Measurements from ENCODE around the gene SHBG.
"Not testable (repeated sequence)": the region's sequence is repeated elsewhere in the genome, so short reads cannot be mapped to it uniquely, and the experiment has no call there.

The SHBG gene

DNA sequence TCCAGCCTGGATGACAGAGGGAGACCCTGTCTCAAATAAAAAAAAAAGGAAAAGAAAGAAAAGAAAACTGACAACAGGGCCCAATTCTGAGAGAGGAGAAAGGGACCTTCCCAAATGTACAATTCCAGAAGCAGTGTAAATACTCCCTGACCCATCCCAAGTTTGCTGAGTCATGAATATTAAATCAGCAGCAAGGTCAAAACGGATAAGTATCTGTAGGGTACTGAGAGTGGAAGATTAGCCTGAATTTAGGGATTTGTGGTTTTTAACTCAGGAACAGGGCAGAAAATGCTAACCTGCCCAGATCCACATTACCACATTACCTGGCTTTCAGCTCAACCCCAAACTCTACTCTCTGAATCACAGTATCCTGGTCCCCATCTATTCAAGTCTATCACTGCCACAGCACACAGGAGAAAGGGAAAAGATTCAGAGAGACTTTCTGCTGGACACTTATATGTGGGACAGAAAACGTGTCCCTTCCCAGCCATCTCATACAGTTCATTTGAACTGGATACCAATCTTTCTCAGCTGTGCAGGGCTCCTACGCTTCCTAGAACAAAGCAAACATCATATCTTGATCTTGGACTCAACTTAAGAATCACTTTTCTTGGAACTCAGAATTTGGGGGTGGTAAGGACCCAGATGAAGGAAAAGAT lies 18.2 kb upstream of the SHBG start:
- DNase-seq (ENCODE audit: low read depth), result no peak

DNA sequence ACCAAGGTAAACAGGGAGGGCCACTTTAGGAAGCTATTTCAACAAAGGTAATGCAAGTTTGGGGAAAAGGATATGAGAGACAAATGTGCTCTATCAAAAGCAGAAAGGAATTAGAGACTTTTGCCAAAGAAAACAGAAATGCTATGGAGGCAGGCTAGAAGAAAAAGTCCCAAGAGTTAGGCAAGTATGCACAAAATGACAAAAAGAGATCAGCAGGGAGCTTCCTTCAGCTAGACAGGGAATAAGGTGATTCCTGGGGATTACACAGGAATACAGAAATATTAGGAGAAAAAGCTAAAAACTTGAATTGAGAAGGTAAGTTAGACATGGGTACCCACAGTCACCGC lies 17.7 kb upstream of the SHBG start:
- no peak for DNase-seq (ENCODE audit: low read depth)

DNA sequence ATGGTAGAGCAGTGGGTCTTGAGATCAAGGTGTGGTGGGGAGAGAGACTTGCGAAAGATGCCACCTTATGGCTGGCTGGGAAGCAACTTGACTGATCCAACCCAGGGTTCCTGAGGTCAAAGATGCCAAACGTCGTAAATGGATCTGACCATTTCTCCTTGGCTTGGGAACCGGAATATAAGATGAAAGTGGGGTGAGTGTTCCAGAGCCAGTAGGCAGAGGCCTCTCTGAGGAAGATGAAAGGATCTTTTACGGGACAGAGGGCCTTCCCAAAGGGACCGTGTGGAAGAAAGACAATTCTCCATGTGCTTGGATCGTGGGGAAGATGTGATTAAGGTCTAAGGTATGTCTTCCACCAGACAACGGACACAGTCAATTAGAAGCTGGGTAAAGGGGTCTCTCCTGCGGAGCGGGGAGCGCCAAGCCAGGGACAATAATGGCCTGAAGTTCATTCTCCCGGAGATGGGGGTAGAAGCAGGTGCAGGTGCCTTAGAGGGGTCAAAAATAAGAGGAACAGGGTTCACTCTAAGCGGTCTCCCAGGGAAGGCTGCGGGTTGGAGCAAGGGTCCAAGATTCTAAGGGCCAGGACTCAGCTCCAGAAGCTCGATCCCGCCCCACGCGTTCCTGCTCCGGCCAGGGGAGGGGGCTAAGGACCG lies 16.0 kb upstream of the SHBG start:
- DNase-seq (ENCODE audit: low read depth), result no peak

DNA sequence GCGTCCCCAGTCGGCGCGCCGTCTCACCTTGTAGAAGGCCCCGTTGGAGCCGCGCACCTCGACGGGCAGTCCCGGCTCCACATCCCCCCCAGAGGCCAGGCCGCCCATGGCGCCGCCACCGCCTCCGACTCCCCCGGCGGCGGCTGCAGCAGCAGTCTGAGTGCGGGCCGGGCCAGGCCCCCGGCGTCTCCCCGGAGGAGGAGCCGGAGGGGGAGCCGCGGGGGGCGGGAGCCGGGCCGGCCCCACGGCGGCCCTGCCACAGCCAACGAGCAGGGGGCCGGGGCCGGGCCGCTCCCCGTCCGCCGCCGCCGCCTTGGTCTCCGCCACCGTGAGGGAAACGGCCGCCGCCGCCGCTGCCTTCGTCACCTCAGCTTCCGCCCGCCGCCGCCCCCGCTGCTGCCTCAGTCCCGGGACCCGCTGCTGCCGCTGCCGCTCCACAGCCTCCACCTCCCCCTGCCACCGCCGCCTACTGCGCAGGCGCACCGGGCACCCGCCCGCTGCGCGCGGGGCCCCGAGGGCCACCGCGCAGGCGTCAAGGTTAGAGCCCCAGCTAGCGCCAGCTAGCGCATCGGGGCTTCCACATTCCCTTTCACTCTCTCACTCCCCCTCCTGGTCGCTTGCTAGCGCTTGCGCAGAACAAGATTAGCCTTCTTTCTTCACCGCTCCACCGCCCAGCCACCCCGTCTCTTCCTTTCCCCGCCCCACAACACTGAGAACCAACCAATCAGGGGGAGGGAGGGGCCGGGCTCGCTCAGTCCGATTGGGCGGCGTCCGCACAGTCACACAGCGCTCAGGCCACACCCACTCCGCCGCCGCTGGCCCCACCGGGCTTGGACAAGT lies 15.3 kb upstream of the SHBG start, which contains the start of gene FXR2:
Gene FXR2, minus strand, starts transcription at position 473 of the 840 bp plus-strand sequence. Its CDS starts 365 bp downstream, at position 108.
- peak; percentile 98 for DNase-seq (ENCODE audit: low read depth)

DNA sequence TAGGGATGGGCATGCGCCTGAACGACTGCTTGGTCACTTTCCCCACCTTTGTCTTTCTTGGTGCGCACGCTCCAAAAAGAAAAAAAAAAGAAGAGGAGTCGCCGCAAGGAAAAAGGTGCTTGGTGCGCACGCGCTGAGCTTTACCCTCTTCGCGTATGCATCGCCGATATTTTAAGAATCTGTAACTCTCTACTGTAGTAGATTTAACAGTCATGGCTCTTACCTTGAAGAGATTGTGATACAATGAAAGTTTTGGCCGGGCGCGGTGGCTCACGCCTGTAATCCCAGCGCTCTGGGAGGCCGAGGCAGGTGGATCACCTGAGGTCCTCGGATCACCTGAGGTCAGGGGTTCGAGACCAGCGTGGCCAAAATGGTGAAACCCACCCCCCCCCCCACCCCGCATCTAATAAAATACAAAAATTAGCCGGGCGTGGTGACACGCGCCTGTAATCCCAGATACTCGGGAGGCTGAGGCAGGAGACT lies 14.6 kb upstream of the SHBG start:
- no peak for DNase-seq (ENCODE audit: low read depth)

DNA sequence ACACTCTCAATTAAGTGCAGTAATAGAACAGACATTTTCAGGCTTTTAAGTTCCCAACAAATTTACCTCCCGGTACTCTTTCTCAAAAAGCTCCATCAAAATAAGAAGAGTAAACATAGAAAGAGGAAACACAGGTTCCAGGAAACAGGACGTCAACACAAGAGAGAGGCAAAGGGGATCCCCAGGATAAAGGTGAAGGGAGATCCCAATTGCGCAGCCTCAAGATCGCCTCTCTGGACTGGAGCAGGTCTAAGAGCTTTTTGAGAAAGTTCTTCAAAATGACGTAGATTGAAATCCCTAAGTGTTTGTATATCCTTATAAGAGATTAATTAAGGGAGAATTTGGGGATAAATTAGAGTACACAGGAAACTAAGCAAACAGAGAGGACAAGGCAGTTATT lies 11.3 kb upstream of the SHBG start:
- DNase-seq (ENCODE audit: low read depth), result no peak

DNA sequence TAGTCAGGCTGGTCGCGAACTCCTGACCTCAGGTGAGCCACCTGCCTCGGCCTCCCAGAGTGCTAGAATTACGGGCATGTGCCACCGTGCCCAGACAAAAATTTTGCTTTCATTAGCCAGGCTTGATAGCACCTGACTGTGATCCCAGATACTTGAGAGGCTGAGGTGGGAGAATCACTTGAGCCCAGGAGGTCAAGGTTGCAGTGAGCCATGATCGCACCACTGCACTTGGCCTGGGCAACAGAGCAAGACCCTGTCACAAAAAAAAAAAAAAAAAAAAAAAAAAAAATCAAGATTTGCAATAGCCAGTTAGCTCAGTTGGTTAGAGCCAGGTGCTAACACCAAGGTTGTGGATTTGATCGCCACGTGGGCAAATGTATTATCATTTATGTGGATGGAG lies 9.1 kb upstream of the SHBG start:
- DNase-seq (ENCODE audit: low read depth), result no peak

DNA sequence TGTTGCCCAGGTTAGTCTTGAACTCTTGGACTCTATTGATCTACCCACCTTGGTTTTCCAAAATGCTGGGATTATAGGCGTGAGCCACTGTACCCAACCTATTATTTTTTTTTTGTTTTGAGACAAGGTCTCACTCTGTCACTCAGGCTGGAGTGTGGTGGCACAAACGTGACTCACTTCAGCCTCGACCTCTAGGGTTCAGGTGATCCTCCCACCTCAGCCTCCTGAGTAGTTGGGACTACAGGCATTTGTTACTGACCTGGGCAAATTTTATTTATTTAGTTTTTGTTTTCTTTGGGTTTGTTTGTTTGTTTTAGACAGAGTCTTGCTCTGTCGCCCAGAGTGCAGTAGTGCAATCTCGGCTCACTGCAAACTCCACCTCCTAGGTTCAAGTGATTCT lies 6.3 kb upstream of the SHBG start:
- DNase-seq (ENCODE audit: low read depth), result no peak

DNA sequence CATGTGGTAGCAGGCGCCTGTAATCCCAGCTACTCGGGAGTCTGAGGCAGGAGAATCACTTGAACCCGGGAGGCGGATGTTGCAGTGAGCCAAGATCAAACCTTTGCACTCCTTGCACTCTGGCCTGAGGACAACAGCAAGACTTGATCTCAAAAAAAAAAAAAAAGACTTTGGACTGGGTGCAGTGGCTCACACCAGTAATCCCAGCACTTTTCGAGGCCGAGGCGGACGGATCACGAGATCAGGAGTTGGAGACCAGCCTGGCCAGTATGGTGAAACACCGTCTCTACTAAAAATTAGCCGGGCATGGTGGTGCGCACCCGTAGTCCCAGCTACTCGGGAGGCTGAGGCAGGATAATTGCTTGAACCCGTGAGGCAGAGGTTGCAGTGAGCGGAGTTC lies 4.2 kb upstream of the SHBG start:
- DNase-seq (ENCODE audit: low read depth), result not testable (repeated sequence)

DNA sequence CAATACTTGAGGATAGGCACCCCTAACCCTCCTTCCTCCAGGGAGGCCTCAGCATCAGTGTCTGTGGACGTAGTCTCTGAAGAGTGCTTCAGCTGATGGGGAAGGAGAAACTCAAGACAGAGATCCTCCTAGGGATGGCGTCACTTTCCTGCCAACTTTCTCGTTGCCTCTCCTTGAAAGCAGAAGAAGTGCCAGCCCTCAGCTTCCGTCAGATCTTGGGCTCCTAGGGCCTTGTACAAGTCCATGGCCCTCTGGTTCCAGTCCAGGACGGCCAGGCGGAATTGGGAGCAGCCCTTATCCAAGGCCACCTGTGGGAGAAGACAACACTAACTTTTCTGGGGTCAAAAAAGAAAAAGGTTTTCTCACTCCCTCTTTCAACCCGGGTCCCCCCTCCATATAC lies 3.6 kb upstream of the SHBG start:
- DNase-seq (ENCODE audit: low read depth), result no peak

DNA sequence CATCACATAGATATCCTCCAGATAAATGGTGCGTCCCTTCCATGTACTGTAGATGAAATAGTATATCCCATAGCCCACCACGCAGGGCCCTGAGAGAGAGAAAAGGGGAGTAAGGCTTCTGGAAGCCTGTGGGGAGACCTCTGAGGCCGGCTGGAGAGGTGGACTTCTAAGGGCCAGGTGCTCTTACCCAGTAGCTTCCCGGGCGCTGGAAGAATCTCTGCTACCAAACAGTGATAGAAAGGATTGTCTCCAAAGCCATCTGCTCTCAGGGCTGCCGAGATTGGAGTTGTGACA lies 3.0 kb upstream of the SHBG start:
- DNase-seq (ENCODE audit: low read depth), result no peak

DNA sequence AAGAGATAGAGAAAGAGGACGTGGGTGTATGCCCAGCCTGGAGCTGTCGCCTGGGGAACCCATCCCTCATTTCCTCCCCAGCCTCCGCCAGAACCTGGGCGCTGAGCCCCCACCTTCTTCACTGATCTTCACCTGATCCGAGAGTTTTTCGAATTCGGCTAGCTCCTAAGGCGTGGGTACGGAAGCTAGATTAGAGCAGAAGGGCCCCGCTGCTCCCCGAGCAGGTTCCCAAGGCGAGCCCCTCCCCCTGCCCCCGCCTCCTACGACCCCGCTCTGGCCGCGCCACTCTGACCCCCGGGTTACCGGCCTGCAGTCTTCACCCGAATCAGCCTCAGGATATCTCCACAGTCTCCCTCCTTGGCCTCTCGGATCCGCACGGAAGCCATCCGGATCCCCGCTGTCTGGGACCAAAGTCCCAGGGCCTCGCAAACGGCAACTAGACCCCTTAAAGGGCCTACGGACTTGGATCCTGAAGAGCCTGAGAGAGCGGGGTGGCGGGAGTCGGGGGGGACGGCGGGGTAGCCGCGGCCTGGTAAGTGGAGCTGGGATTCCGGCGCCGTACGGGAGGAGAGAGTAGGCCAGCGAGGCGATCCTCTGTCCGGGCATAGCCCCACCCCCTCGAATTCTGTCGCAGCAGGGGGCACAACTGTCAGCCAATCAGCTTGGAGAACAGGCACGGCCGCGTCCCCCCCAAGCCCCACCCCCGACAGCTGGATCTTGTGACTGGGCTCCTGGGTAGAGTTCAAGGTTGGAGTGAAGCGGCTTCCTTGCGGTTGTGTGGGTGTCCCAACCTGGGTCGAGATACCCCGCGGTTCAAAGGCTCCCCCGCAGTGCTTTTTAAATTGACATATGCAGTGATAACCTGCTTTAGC lies 2.4 kb upstream of the SHBG start, which contains the start of gene SAT2:
Gene SAT2, minus strand, starts transcription at position 572 of the 872 bp plus-strand sequence. Its CDS starts 186 bp downstream, at position 386.
- peak; percentile 72 for DNase-seq (ENCODE audit: low read depth)

DNA sequence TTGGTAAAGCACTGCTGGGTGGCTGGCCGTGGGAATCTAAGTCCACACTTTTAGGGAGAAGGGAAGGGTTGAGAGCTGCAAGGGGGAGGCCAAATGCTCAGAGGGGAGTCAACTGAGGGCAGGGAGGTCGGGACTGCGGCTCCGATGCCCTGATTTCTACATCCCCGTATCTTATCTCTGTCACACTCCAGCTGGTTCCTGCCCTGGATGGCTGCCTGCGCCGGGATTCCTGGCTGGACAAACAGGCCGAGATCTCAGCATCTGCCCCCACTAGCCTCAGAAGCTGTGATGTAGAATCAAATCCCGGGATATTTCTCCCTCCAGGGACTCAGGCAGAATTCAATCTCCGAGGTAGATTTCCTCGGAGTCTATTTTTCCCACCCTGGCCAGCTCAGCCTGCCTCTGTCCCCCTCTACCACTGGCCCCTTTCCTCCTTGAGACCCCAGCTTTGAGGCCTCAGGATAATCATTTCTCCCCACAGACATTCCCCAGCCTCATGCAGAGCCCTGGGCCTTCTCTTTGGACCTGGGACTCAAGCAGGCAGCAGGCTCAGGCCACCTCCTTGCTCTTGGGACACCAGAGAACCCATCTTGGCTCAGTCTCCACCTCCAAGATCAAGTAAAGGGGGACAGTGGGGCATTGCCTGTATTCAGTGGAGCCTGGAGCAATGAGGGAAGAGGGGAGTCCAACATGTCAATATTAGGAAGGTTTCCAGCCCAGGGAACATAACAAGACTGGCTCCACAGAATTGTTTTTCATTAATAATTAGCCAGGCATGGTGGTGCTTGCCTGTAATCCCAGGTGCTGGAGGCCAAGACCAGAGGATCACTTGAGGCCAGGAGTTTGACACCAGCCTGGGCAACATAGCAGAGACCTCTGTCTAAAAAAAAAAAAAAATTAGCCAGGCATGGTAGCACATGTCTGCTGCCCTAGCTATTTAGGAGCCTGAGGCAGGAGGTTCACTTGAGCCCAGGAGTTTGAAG lies 1.8 kb downstream of the SHBG start:
- DNase-seq (ENCODE audit: low read depth), result no peak

DNA sequence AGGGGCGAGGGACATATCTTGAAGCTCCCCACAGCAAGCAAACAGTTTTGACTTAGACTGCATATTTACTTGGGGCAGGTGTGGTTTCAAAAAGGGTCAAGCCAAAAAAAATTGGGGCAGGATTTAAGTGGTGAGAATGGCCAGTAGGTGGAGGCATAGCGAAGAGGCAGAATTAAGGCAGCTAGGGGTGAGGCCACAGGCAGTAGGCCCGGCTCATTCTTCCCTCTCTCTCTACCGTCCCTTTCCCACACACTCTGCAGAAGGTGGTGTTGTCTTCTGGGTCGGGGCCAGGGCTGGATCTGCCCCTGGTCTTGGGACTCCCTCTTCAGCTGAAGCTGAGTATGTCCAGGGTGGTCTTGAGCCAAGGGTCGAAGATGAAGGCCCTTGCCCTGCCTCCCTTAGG lies 2.6 kb downstream of the SHBG start:
- DNase-seq (ENCODE audit: low read depth), result no peak

DNA sequence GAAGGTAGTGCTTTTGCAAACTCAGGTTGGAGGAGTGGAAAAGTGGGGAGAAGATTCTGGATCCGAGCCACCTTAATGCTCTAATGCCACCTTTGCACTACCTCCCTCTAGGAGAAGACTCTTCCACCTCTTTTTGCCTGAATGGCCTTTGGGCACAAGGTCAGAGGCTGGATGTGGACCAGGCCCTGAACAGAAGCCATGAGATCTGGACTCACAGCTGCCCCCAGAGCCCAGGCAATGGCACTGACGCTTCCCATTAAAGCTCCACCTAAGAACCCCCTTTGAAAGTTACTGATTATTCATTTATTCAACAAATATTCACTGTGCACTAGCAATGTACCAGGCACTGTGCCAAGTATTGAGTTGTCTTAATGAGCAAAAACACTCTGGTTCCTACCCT lies 3.2 kb downstream of the SHBG start:
- DNase-seq (ENCODE audit: low read depth), result no peak

DNA sequence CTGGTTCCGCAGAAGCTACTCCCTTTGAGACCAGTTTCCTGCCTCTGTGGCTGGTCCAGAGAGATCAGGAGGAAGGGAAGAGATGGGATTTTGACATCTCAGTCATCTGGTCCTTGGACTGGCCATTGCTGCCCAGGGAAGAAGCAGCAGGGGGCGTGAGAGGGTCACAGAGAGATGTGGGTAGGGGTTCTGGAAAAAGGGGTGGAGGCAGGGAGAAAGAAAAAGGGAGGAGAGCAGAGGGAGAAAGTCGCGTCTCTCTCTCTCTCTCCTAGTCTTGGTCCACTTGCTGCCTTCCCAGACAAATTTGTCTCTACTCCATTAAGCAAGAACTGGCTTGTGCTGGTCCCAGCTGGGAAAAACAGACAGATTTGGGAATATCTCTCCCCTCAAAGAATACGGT lies 4.4 kb downstream of the SHBG start:
- no peak for DNase-seq (ENCODE audit: low read depth)

DNA sequence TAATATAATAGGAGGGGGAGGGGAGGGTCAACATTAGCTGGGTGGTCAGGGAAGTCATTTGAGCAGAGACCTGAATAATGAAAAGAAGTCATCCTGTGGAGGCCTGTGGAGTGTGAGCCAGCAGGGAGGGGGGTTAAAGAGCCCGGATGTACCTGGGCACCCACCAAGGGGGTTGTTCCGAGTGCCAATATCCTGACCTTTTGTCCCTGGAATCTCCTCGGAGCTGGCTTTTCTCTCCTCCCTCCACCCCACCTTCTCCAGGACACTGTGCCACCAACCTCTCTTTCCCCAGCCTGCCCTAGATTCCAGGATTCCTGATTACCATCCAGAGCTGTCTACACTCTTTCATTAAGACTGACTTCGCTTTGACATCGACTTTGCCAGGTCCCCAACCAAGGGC lies 6.2 kb downstream of the SHBG start:
- DNase-seq (ENCODE audit: low read depth), result no peak

DNA sequence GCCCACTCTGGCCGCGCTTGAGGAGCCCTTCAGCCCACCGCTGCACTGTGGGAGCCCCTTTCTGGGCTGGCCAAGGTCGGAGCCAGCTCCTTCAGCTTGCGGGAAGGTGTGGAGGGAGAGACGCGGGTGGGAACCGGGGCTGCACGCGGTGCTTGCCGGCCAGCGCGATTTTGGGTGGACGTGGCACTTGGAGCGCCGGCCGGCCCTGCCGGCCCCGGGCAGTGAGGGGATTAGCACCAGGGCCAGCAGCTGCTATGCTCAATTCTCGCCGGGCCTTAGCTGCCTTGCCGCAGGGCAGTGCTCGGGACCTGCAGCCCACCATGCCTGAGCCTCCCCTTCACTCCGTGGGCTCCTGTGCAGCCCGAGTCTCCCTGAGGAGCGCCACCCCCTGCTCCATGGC lies 10.8 kb downstream of the SHBG start:
- DNase-seq (ENCODE audit: low read depth), result no peak

DNA sequence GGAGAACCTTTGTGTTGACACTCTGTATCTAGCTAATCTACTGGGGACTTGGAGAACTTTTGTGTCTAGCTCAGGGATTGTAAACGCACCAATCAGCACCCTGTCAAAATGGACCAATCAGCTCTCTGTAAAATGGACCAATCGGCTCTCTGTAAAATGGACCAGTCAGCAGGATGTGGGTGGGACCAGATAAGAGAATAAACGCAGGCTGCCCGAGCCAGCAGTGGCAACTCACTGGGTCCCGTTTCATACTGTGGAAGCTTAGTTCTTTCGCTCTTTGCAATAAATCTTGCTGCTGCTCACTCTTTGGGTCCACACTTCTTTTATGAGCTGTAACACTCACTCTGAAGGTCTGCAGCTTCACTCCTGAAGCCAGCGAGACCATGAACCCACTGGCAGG lies 11.7 kb downstream of the SHBG start:
- not testable (repeated sequence) for DNase-seq (ENCODE audit: low read depth)

DNA sequence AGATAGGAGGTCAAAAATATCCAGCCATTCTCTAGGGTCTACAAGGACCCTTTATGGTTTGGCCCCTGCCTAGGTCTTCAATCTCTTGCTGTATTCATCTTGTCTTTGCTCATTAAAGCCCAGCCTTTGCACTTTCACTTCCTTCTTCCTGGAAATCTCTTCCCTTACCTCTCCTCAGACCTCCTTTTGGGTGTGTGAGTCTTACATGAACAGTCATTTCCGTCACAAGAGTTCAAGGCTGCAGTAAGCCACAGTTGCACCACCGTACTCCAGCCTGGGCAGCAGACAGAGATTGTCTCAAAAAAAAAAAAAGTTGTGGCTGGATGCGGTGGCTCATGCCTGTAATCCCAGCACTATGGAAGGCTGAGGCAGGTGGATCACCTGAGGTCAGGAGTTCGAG lies 14.8 kb downstream of the SHBG start:
- DNase-seq (ENCODE audit: low read depth), result no peak

DNA sequence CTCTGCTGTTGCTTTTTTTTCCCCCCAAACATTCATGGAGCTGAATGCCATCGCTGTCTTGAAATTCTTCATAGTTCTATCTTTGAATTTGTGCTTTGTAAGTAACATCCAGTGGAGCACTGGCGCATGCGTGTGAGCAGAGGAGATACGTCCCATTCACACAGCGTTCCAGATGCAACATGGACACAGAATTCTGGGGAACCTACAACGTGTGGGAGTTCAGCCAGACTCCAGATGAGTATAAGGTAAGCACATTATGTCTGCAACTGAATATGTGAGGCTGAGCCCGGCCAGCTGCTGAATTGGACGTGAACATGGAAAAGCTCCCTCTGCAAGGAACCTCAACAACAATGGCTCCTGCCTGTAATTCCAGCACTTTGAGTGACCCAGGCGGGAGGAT lies 16.5 kb downstream of the SHBG start:
- no peak for DNase-seq (ENCODE audit: low read depth)
